ENCODE data around the gene RAB27A. TPM values are rescaled to one million over a fixed set of nuclear protein-coding genes. Genes with fewer than 3 reads are reported as not detected.
A peak's percentile ranks its signal among the peaks of the same experiment; 100 is the strongest.

The RAB27A gene
- total and polyA plus RNA-seq, 2 donors (not counting 3 experiments of a cell fraction or from before 2014, with no cell fraction given), result 7.3 to 30.9 TPM

DNA sequence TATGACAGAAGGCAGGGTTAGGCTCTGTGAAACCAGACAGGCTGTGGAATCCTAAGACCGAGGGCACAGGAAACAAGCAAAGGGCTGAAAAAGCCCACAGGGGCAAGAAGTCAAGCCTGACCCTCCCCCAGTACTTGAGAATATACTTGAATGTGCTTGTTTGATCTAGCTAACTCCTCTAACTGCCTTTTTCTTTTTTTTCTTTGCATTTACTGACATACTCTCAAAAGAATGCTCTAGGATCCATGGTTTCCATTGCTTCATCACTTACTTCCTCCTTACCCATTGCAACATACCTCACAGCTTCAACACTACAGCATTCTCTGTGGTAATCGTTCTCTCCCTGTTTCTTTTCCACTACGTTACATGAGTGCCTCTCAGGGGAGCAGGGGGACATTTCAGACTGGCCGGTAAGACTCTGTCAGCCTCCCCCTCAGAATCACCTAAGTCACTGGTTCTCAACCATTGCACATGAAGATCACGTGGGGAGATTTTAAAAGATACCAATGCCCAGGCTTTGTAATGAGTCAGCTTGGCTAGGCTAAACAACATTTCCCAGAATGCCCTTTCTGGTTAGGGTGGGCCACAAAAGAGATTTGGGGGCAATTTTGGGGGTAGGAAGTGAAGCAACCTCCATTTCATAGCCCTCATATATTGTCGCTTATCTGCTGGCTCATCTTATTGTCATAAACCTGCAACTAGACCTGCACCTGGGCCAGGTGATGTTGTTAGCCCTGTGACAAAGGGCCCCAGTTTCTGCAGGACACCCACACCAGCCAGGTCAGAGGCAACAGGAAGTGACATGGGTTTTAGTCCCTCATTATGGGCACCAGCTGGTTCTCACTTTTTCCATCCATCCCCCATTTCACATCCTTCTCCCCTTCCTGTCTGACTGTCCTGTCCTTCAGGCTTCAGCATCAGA lies 68.3 kb downstream of the RAB27A start:
- Histone ChIP-seq H3K4me1 (ENCODE audit: control insufficient read depth, extremely low read depth, insufficient read depth, low read length) (peaks cover 5% of the 10 kb centered on the region), H3K27ac (ENCODE audit: insufficient read depth, low read depth, low read length) (peak overlapping the region; percentile 12), H3K27me3 (ENCODE audit: control insufficient read depth in 2 of 2, insufficient read depth in 2 of 2, low read length in 2 of 2) (no peaks in the 10 kb centered on the region), H3K9ac (replicated peaks; ENCODE audit: extremely low read depth, insufficient read depth, low read length) (no peak overlapping the region), H3K4me3 (replicated peaks in 1 of 3; ENCODE audit: insufficient read depth in 1 of 3, low read depth in 1 of 3, low read length in 3 of 3) (no peak overlapping the region), H3K9me3 (replicated peaks; ENCODE audit: control insufficient read depth, insufficient read depth, low read length) (no peaks in the 10 kb centered on the region), H4K20me1 (replicated peaks; ENCODE audit: control insufficient read depth, extremely low read depth, insufficient read depth, low read length) (no peaks in the 10 kb centered on the region), H3K4me2 (ENCODE audit: insufficient read depth, low read length) (no peak overlapping the region), H3K36me3 (ENCODE audit: control insufficient read depth in 2 of 2, extremely low read depth in 1 of 2, insufficient read depth in 2 of 2, low read length in 2 of 2) (no peaks in the 10 kb centered on the region), H3K9me1 (replicated peaks; ENCODE audit: control insufficient read depth, extremely low read depth, insufficient read depth, low read length) (no peaks in the 10 kb centered on the region), H2AFZ (ENCODE audit: low read depth, low read length) (no peak overlapping the region), H3K79me2 (ENCODE audit: control insufficient read depth, insufficient read depth, low read length) (no peaks in the 10 kb centered on the region)
- dilution Hi-C loops (cut with MboI; ENCODE audit: extremely low pct_ligation_motif_present, low sequenced_read_pairs), result no loop called here
- BruUV-seq (replicated peaks), result no TSS peak
- FAIRE-seq (no peak), DNase-seq (ENCODE audit: low read depth, low spot score) (peak; percentile 21)
- CTCF ChIA-PET, result interaction anchor here (0.6 to 1.7 kb wide), 2 partner anchors 70 to 218 kb away, joined by 3 to 6 read pairs; no protein-coding TSS in a partner anchor
- TF ChIP-seq MAX (IDR thresholded peaks at IDR 0.05; ENCODE audit: insufficient read depth, insufficient read length) (no peak), JUN (IDR thresholded peaks at IDR 0.05; ENCODE audit: borderline replicate concordance, insufficient read depth, insufficient read length, low read depth) (peak; percentile 15)
- intact Hi-C loops (cut with micrococcal nuclease), result no loop called here
- POLR2A ChIA-PET, result no interaction called here

GRCh38 chr15:55220606-55221005 lies 69.0 kb downstream of the RAB27A start:
- dilution Hi-C loops (cut with MboI; ENCODE audit: extremely low pct_ligation_motif_present, low sequenced_read_pairs), result no loop called here
- Histone ChIP-seq H3K36me3 (ENCODE audit: control insufficient read depth in 2 of 2, extremely low read depth in 1 of 2, insufficient read depth in 2 of 2, low read length in 2 of 2) (no peaks in the 10 kb centered on the region), H3K27ac (ENCODE audit: insufficient read depth, low read depth, low read length) (no peak overlapping the region), H3K4me1 (ENCODE audit: control insufficient read depth, extremely low read depth, insufficient read depth, low read length) (peaks cover 5% of the 10 kb centered on the region), H2AFZ (ENCODE audit: low read depth, low read length) (no peak overlapping the region), H3K9me1 (replicated peaks; ENCODE audit: control insufficient read depth, extremely low read depth, insufficient read depth, low read length) (no peaks in the 10 kb centered on the region), H3K9me3 (replicated peaks; ENCODE audit: control insufficient read depth, insufficient read depth, low read length) (no peaks in the 10 kb centered on the region), H3K4me3 (replicated peaks in 1 of 3; ENCODE audit: insufficient read depth in 1 of 3, low read depth in 1 of 3, low read length in 3 of 3) (no peak overlapping the region), H3K4me2 (ENCODE audit: insufficient read depth, low read length) (no peak overlapping the region), H3K79me2 (ENCODE audit: control insufficient read depth, insufficient read depth, low read length) (no peaks in the 10 kb centered on the region), H3K9ac (replicated peaks; ENCODE audit: extremely low read depth, insufficient read depth, low read length) (no peak overlapping the region), H3K27me3 (ENCODE audit: control insufficient read depth in 2 of 2, insufficient read depth in 2 of 2, low read length in 2 of 2) (no peaks in the 10 kb centered on the region), H4K20me1 (replicated peaks; ENCODE audit: control insufficient read depth, extremely low read depth, insufficient read depth, low read length) (no peaks in the 10 kb centered on the region)
- no TSS peak for BruUV-seq (replicated peaks)
- no peak for TF ChIP-seq MYC (IDR thresholded peaks at IDR 0.05; ENCODE audit: low read depth, low read length)
- TF ChIP-seq CTCF (IDR thresholded peaks at IDR 0.05; ENCODE audit: extremely low read depth in 1 of 2, insufficient read depth in 1 of 2, low read depth in 1 of 2, low read length in 2 of 2), result no peak
- TF ChIP-seq EZH2 (IDR thresholded peaks at IDR 0.05; ENCODE audit: borderline replicate concordance, low read depth, low read length, severe bottlenecking), result no peak
- TF ChIP-seq POLR2AphosphoS5 (IDR thresholded peaks at IDR 0.05; ENCODE audit: insufficient read depth, low read depth, low read length), result no peak
- TF ChIP-seq GATA2 (IDR thresholded peaks at IDR 0.05; ENCODE audit: insufficient read depth, insufficient read length, low read depth, low read length), result no peak
- no peak for TF ChIP-seq JUN (IDR thresholded peaks at IDR 0.05; ENCODE audit: borderline replicate concordance, insufficient read depth, insufficient read length, low read depth)
- no peak for TF ChIP-seq FOS (IDR thresholded peaks at IDR 0.05; ENCODE audit: borderline replicate concordance, insufficient read depth, low read length)
- TF ChIP-seq POLR2A (IDR thresholded peaks at IDR 0.05; ENCODE audit: low read depth, low read length), result no peak
- no peak for TF ChIP-seq MAX (IDR thresholded peaks at IDR 0.05; ENCODE audit: insufficient read depth, insufficient read length)
- POLR2A ChIA-PET, result no interaction called here
- DNase-seq (ENCODE audit: low read depth, low spot score), result no peak
- CTCF ChIA-PET, result interaction anchor here (1.7 kb wide), 1 partner anchor 219 kb away, joined by 6 read pairs; no protein-coding TSS in a partner anchor
- intact Hi-C loops (cut with micrococcal nuclease), result no loop called here
- FAIRE-seq, result no peak
